ENCODE measurements around the gene DUSP21.
"Not testable (repeated sequence)": the region's sequence is repeated elsewhere in the genome, so short reads cannot be mapped to it uniquely, and the experiment has no call there.

DUSP21 gene

DNA sequence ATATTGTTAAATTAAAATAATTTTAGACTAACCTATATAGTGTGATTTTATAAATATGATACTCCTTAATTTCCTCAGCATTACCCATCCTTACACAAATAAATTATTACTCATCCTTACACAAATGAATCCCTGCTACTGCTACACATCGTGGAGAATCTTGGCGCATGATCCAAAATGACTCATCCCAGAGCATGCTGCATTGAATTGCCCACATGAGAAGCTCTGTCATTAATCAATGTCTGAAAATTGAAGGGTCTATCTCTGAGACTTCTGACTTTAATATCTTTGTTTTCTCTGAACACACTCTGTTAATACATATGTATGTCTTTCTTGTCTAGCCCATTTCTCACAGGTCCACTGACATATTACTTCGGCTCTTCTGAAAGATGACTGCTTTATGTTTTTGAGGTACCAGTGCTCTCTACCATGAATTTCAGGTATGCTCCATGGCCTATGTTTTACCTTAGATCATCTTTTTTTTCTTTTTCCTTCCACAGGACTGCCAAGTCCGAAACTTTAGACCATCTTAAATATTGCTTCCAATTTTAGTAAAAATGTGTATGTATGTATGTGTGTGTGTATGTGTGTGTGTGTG is 15.7 kb upstream of the DUSP21 start:
- DNase-seq (ENCODE audit: low read depth in 2 of 2) = peak; percentile 58 to 77
- TF ChIP-seq, protein P1, sequence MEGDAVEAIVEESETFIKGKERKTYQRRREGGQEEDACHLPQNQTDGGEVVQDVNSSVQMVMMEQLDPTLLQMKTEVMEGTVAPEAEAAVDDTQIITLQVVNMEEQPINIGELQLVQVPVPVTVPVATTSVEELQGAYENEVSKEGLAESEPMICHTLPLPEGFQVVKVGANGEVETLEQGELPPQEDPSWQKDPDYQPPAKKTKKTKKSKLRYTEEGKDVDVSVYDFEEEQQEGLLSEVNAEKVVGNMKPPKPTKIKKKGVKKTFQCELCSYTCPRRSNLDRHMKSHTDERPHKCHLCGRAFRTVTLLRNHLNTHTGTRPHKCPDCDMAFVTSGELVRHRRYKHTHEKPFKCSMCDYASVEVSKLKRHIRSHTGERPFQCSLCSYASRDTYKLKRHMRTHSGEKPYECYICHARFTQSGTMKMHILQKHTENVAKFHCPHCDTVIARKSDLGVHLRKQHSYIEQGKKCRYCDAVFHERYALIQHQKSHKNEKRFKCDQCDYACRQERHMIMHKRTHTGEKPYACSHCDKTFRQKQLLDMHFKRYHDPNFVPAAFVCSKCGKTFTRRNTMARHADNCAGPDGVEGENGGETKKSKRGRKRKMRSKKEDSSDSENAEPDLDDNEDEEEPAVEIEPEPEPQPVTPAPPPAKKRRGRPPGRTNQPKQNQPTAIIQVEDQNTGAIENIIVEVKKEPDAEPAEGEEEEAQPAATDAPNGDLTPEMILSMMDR (IDR thresholded peaks at IDR 0.05; ENCODE audit: low read depth, low read length) = no peak
- no peak overlapping the region for H3K4me3 ChIP-seq (replicated peaks in 1 of 2; ENCODE audit: low read depth in 2 of 2, low read length in 2 of 2)

DNA sequence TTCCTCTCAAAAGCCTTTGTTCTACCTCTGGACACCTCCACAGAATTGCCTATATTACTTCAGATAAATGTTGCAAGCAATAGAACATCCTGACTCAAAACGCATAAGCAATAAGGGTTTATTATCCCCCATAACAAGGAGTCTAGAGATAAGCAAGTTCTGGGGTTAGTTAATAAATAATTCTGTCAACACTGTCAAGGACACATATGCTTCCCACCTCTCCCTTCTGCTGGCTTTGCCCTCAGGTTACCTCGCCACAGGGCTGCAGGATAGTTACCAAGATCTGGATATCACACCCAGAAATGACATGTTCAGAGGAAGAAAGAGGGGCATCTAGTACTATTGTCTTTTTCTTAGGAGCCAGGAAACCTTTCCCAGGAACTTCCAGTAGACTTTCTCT is 14.0 kb upstream of the DUSP21 start:
- no peak overlapping the region for H3K4me3 ChIP-seq (replicated peaks in 1 of 2; ENCODE audit: low read depth in 2 of 2, low read length in 2 of 2)

DNA sequence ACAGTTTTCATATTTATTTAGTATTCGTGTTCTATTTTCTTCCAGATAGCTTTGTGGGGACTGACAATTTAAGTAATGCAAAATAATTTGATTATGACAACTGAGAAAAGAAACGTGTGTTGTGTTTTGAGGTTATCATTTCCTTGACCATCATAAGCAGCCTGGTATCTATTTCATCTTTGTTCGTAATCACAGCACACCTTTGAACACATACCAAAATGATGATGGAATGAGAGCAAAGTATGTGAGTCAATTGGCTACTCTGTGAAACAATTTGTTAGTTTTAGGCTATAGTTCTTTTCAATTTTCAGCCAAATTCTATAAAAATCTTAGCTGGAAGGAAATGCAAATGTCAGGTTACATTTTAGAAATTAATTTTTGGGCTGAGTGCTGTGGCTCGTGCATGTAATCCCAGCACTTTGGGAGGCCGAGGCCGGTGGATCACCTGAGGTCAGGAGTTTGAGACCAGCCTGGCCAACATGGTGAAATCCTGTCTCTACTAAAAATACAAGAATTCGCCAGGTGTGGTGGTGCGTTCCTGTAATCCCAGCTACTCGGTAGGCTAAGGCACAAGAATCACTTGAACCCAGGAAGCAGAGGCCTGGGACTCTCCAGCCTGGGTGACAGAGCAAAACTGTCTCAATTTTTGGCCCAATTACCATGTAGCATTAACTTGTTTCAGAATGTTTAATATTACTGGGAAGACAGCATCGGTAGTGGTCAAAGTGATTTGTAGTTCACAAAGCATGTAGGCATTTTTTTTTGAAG is 1.1 kb upstream of the DUSP21 start:
- TF ChIP-seq, protein P1 (IDR thresholded peaks at IDR 0.05; ENCODE audit: low read depth, low read length) = no peak
- no peak for DNase-seq (ENCODE audit: low read depth in 2 of 2)

More for the DNA sequence above, 14.0 kb upstream of the DUSP21 start:
- TF ChIP-seq, protein P1 (IDR thresholded peaks at IDR 0.05; ENCODE audit: low read depth, low read length) = no peak
- no peak for DNase-seq (ENCODE audit: low read depth in 2 of 2)

DNA sequence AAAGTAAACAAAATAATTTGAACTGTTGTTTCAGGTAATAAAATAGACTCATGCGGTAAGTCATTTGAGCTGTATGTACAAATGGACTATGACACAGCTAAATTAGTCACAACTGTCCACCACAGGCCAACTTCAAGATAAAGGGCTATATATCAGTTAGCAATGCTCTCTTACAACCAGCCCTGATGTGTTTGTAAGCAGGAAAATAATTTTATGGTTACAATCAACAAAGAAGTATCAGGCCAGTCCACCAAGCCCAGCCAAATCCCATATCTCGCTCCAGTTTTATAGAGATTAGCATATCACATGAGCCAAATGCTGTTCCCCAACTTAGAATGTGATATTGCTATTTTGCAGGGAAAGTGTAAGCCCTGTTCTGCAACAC is 511 bp upstream of the DUSP21 start:
- TF ChIP-seq, protein P1 (IDR thresholded peaks at IDR 0.05; ENCODE audit: low read depth, low read length) = no peak

More for the DNA sequence above, 1.1 kb upstream of the DUSP21 start:
- H3K4me3 ChIP-seq (replicated peaks in 1 of 2; ENCODE audit: low read depth in 2 of 2, low read length in 2 of 2) = no peak overlapping the region

DNA sequence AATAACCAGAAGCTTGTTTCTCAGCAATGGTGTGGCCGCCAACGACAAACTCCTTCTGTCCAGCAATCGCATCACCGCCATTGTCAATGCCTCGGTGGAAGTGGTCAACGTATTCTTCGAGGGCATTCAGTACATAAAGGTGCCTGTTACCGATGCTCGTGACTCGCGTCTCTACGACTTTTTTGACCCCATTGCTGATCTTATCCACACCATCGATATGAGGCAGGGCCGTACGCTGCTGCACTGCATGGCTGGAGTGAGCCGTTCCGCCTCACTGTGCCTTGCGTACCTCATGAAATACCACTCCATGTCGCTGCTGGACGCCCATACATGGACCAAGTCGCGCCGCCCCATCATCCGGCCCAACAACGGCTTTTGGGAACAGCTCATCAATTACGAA is 383 bp downstream of the DUSP21 start:
- TF ChIP-seq, protein P1 (IDR thresholded peaks at IDR 0.05; ENCODE audit: low read depth, low read length) = no peak
- no peak overlapping the region for H3K4me3 ChIP-seq (replicated peaks in 1 of 2; ENCODE audit: low read depth in 2 of 2, low read length in 2 of 2)
- DNase-seq (ENCODE audit: low read depth in 2 of 2) = no peak

More for the DNA sequence above, 511 bp upstream of the DUSP21 start:
- H3K4me3 ChIP-seq (replicated peaks in 1 of 2; ENCODE audit: low read depth in 2 of 2, low read length in 2 of 2) = no peak overlapping the region
- no peak for DNase-seq (ENCODE audit: low read depth in 2 of 2)

DNA sequence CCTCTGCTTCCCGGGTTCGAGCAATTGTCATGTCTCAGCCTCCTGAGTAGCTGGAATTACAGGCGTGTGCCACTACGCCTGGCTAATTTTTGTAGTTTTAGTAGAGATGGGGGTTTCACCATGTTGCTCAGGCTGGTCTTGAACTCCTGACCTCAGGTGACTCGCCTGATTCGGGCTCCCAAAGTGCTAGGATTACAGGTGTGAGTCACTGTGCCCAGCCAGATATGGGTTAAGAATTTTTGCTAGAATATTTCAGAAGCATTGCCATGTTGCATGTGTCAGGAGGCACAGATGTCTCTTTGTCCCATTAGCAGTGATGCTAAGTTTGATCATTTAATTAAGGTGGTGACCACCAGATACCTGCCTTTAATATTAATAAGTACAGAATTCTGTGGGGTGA is 7.1 kb downstream of the DUSP21 start:
- H3K4me3 ChIP-seq (replicated peaks in 1 of 2; ENCODE audit: low read depth in 2 of 2, low read length in 2 of 2); DNase-seq (ENCODE audit: low read depth in 2 of 2): not testable (repeated sequence)

DNA sequence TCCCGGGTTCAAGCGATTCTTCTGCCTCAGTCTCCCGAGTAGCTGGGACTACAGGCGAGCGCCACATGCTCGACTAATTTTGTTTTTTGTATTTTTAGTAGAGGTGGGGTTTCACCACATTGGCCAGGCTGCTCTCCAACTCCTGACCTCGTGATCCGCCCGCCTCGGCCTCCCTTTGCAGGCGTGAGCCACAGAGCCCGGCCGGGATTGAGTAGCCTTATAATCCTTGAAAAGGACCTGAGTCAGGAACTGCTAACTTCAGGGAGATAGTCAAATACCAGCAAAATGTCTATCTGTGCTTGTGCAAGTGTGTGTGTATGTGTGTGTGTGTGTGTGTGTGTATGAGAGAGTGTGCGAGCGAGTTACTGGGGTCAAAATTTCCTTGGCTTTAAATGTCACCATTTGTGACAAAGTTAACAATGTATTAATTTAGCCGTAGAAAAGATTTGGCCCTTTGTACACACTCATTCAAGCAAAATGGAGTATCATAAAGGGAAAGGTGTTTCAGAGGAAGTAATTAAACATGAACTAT is 27.4 kb downstream of the DUSP21 start:
- H3K4me3 ChIP-seq (replicated peaks in 1 of 2; ENCODE audit: low read depth in 2 of 2, low read length in 2 of 2) = peak overlapping the region in 1 of 2 donors; percentile 18
- TF ChIP-seq, protein P1 (IDR thresholded peaks at IDR 0.05; ENCODE audit: low read depth, low read length) = no peak
- peak; percentile 14 to 16 for DNase-seq (ENCODE audit: low read depth in 2 of 2)
